Glutamatergic neuron (in vitro differentiated cells): ENCODE results near the gene SLA2. TPM values are rescaled to one million over a fixed set of nuclear protein-coding genes. Genes with fewer than 3 reads are reported as not detected.

ENCODE experiments used
- DNase-seq: peaks from one replicate; pipeline ENCODE4 v3.0.0; 2022
- H3K27ac Mint-ChIP-seq: one replicate; pipeline ENCODE4 v1.8.0; 2020; ENCODE audit warnings: mild to moderate bottlenecking, mixed read lengths, inconsistent platforms; ENCODE audit not compliant: unreplicated experiment
- H3K27me3 Mint-ChIP-seq: one replicate; pipeline ENCODE4 v1.8.0; 2020; ENCODE audit warnings: mild to moderate bottlenecking, moderate library complexity, mixed read lengths, inconsistent platforms; ENCODE audit not compliant: unreplicated experiment
- H3K36me3 Mint-ChIP-seq: one replicate; pipeline ENCODE4 v1.8.0; 2020; ENCODE audit warnings: mild to moderate bottlenecking, mixed read lengths, inconsistent platforms; ENCODE audit not compliant: unreplicated experiment
- H3K4me1 Mint-ChIP-seq: one replicate; pipeline ENCODE4 v1.8.0; 2020; ENCODE audit warnings: mild to moderate bottlenecking, low read depth, mixed read lengths, inconsistent platforms; ENCODE audit not compliant: unreplicated experiment
- H3K4me3 Mint-ChIP-seq: one replicate; pipeline ENCODE4 v1.8.0; 2020; ENCODE audit warnings: mild to moderate bottlenecking, mixed read lengths, inconsistent platforms; ENCODE audit not compliant: unreplicated experiment
- H3K9me3 Mint-ChIP-seq: one replicate; pipeline ENCODE4 v1.8.0; 2020; ENCODE audit warnings: mild to moderate bottlenecking, moderate library complexity, mixed read lengths, inconsistent platforms; ENCODE audit not compliant: unreplicated experiment
- CTCF ChIP-seq: fragments of 200-600 bp; sonication (generic); IDR thresholded peaks from one replicate; pipeline ENCODE4 v1.5.0; 2021; ENCODE audit not compliant: partially characterized antibody, unreplicated experiment
- total RNA-seq: library from RNA; stranded (reverse); fragmentation: NEBNext Ultra II Directional; extraction: Animal tissue kit (Norgen Biotek cat#: 25700); gene quantifications from one replicate; pipeline ENCODE4 v1.2.1, GENCODE V29; 2021; ENCODE audit not compliant: unreplicated experiment

The SLA2 gene
- total RNA-seq, 1 donor from 2014 or later, result not detected

- TF ChIP-seq CTCF, result no peak
- no peak overlapping the region for H3K27ac Mint-ChIP-seq
- no peak for DNase-seq
These were observed 21.7 kb downstream of the SLA2 start for GRCh38 chr20:36624068-36624943.

GRCh38 chr20:36623444-36623843 lies 22.6 kb downstream of the SLA2 start:
- no peaks in the 10 kb centered on the region for H3K36me3 Mint-ChIP-seq
- no peak for DNase-seq
- no peak overlapping the region for H3K27ac Mint-ChIP-seq
- H3K27me3 Mint-ChIP-seq, result peaks cover 4% of the 10 kb centered on the region
- no peak for TF ChIP-seq CTCF
- H3K4me3 Mint-ChIP-seq, result no peak overlapping the region
- no peaks in the 10 kb centered on the region for H3K4me1 Mint-ChIP-seq
- no peaks in the 10 kb centered on the region for H3K9me3 Mint-ChIP-seq

More at GRCh38 chr20:36624068-36624943, 21.7 kb downstream of the SLA2 start:
- Mint-ChIP-seq H3K27me3 (peaks cover 6% of the 10 kb centered on the region), H3K4me3 (no peak overlapping the region), H3K4me1 (no peaks in the 10 kb centered on the region), H3K9me3 (no peaks in the 10 kb centered on the region), H3K36me3 (no peaks in the 10 kb centered on the region)

- no peak for TF ChIP-seq CTCF
- H3K4me3 Mint-ChIP-seq, result no peak overlapping the region
- peaks cover 2% of the 10 kb centered on the region for H3K27me3 Mint-ChIP-seq
These were observed 25.1 kb downstream of the SLA2 start for GRCh38 chr20:36620917-36621316.

GRCh38 chr20:36614781-36615557 lies 31.0 kb downstream of the SLA2 start:
- Mint-ChIP-seq H3K27ac (no peak overlapping the region), H3K27me3 (no peaks in the 10 kb centered on the region), H3K4me3 (no peak overlapping the region), H3K4me1 (no peaks in the 10 kb centered on the region), H3K36me3 (no peaks in the 10 kb centered on the region), H3K9me3 (no peaks in the 10 kb centered on the region)
- no peak for DNase-seq
- no peak for TF ChIP-seq CTCF

More at GRCh38 chr20:36620917-36621316, 25.1 kb downstream of the SLA2 start:
- DNase-seq, result no peak
- Mint-ChIP-seq H3K9me3 (no peaks in the 10 kb centered on the region), H3K4me1 (no peaks in the 10 kb centered on the region), H3K27ac (no peak overlapping the region), H3K36me3 (no peaks in the 10 kb centered on the region)

GRCh38 chr20:36613974-36614373 lies 32.0 kb downstream of the SLA2 start:
- no peak overlapping the region for H3K4me3 Mint-ChIP-seq
- no peaks in the 10 kb centered on the region for H3K9me3 Mint-ChIP-seq
- H3K36me3 Mint-ChIP-seq, result no peaks in the 10 kb centered on the region
- TF ChIP-seq CTCF, result no peak
- DNase-seq, result no peak
- H3K27me3 Mint-ChIP-seq, result no peaks in the 10 kb centered on the region
- no peak overlapping the region for H3K27ac Mint-ChIP-seq
- no peaks in the 10 kb centered on the region for H3K4me1 Mint-ChIP-seq
